HG03095 (cell line): ENCODE measurements around the gene FNDC1.

ENCODE experiments used
- ATAC-seq: cut with Tn5 transposase; IDR thresholded peaks from one replicate; pipeline ENCODE4 v1.9.1; 2021; ENCODE audit warnings: moderate library complexity; ENCODE audit not compliant: unreplicated experiment

Gene FNDC1

DNA sequence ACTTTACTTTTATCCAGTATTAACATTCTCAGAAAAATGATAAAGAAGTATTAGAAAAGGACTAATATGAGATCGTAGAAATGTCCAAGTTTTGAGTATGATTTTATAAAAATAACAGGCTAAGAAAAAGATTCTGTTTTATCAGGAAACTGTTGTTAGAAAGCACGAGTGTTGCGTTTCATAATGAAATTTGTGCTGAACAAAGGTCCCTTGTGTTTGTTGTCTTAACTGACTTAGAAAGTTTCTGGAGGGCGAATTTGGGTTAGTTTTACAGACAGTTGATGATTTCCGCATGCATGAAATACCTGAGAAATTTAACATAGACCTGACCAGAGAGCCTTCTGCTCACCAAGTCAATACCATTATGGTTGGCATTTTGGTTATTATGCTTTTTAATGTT, 136.0 kb downstream of the FNDC1 start:
- ATAC-seq, result no peak

DNA sequence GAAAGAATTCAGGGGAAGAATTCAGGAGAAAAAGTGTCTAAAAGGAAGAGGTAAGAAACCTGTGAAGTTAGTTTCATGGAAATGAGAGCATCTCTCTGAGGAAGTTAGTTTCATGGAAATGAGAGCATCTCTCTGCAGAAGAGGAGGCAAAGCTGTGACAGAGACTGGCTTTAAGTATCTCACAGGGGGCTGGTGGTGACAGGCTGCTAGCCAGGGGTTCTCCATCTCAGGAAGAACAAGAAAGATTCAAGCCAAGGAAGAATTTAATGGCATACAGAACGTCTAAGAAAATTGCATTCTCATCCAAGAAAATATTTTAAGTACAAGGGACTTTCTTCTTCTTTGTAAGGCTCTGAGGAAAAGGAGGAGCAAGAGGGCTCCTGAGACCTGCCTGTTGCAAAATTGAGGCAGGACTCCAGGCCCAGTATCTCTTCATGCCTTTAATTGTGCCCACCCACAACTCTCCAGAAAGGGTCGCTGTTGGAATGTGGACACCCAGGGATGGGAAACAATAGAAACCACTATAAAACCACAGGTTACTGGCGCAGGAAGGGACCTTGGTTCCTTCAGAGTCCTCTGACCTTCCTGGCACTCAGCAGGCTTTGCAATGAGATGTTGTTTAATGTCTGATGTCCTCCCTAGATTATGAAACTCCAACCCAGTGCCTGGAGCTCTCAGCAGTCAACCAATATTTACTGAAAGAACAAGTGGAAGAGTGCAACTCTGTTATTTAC, 136.8 kb downstream of the FNDC1 start:
- ATAC-seq, result no peak

DNA sequence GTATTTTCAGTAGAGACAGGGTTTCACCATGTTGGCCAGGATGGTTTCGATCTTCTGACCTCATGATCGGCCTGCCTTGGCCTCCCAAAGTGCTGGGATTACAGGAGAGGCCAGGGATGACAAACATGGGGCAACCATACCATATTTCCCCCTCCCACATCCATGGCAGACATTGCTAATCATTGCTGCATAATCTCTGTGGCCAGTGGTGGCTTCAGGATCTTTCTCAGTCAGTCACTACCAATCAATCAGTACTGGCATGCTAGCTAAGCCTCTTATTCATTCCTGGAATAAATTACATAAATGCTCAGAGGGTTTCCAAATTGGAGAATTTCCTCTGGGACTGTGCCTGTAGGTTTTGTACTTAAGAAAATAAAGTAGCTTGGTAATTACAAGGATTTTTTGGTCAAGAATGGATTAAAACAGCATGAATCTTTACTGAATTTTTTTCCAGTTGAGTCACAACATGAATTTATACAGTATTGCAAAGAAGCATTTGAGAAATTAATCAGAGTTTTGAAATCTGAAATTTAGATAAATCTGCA, 138.1 kb downstream of the FNDC1 start:
- no peak for ATAC-seq

DNA sequence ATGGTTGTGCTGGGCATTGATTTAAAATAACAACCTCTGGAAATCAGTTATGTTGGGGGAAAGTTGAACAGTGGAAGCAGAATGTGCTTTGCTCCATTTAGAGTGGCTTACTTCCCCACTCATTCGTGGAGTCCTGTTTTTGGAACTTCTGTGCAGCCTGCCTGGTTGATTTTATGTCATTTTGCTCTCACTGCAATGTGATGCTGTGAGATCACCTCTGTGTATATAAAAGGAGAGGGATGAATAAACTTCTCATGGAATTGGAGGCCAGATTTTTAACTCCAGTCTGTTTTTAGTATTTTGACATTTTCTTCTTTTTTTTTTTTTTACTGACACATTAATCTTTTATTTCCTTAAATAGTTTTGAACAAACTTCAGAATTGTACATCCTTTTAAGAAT, 139.0 kb downstream of the FNDC1 start:
- ATAC-seq, result no peak

DNA sequence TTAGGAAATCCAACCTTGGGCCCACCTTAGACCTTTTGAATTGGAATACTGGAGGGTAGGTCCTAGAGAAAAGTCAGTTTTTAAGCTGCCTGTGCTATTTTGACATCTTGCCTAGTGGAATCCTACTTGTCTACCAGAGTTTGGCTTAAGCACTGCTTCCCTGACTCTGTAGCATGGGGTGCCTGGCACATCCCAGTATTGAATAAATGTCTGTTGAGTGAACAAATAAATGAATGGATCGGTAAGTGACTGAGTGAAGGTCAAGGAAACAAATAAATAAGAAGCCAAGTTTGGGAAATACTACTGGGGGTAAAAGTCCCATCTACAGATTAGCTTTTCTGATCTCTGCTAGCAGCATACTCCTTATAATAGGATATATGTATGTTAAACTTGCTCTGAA, 140.5 kb downstream of the FNDC1 start:
- ATAC-seq, result no peak

DNA sequence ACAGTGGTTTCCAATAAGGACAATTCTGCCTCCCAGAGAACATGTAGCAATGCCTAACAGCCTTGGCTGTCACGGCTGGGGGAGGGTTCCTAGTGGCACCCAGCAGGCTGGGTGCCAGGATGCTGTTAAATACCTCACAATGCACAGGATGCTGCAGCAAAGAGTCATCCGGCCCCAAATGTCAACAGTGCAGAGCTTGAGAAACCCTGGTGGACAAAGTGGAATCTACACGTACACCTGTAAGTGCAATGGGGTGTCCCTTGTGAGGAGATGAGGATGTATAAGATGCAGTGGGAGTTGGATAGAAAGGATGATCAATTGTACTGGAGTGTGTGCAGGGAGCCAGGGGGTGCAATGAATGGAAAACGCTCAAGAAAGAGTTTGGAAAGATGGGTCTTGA, 142.4 kb downstream of the FNDC1 start:
- ATAC-seq, result no peak

DNA sequence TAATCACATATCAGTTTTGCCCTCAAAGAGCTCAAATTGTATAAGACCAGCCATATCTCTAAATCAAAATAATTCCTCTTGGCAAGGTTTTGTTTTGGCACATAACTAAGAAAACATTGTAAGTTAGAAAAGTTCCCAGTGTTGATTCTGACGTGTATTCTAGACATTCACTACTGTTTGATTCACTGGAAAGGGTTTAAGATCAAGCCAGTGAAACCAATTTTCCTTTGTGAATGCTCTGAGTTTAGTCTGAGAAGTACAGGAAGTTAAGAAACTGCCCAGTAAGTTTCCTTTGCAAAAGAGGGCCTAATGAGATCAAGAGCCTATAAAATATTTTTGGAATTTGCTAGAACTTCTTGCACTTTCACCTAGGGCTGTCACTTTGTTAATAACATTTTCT, 143.0 kb downstream of the FNDC1 start:
- ATAC-seq, result no peak

DNA sequence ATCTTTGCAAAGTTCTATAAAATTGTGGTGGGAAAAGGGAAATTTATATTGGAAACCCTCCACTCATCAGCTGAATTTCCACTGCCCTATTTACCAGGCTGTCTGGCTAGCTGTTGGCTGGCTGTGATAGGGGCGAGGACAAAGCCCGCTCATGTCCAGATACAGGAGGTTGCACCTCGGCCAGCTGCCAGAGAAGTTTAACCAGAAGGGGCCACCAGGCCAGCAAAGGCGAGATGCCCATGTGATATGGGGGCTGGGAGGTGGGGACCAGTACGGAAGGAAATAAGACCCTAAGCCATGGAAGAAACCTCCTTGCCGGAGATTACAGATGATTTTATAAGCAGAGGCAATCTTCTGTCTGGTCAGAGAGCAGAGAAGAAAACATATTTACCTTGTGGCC, 143.8 kb downstream of the FNDC1 start:
- ATAC-seq, result no peak

DNA sequence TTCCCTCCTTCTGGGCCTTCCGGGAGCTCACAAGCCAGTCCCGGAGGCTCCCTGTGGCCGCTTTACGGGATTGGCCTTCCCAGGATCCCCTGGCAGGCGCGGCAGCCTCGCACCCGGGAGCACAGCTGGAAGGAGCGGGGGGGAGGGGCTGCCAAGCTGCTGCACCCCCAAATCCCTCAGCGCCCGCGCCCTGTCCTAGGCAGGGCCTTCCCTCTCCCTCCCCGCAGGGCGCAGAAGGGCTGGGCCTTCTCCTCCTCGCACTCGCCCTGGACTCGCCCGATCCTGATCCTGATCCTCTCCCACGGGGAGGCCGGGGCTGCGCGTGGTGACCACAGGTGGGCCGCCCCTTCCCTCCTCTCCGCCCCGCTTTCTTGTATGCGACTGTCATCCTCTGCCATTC, 146.4 kb downstream of the FNDC1 start:
- ATAC-seq, result no peak

DNA sequence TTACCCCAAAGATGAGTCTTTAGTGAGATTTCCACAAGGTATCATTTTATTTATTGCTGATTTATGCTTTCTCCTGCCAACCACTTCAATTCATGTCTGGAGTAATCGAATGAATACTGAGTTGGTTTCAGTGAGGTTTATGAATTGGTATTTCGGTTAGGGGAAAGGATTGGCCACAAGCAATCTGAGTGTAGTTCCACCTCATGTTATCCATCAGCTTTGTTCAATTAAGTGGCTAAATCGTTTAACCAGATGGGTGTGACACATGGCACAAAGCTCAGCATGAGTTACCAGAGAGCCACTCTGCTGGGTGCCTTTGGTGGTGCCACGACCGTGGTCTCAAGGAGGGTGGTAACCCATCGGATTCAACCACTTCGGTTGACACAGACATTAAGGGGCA, 148.2 kb downstream of the FNDC1 start:
- ATAC-seq, result no peak

DNA sequence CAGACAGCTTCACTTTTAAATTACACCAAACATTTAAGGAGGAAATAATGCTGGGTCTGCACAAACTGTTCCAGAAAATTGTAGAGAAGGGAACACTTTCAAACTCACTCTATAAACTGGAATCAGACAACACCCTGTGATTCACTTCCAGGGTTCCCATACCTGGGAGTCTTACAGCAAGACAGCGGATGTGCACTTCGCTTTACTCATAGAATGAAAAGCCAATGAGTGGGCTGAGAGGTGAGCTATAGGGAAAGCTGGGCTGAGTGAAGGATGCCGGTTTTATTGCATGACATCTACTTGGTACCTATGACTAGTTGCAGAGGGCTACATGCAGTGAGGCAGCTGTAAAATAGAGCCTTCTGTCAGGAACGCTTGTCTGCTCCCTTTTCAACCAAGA, 152.1 kb downstream of the FNDC1 start:
- ATAC-seq, result no peak
